Memory B cell (primary cell): ENCODE measurements around the gene KRT6B.

Experiments
- ATAC-seq: fragments of 150-1000 bp; cut with Tn5 transposase; 2 replicates; pipeline ENCODE4 v1.10.0; 2021; ENCODE audit warnings: low read depth, mild to moderate bottlenecking, moderate library complexity
- DNase-seq, 2 donors: peaks; one replicate each; pipeline ENCODE4 v3.0.0; 2022; ENCODE audit warnings: low spot score in 2 of 2
- H3K27ac Mint-ChIP-seq: one replicate; pipeline ENCODE4 v1.8.0; 2022; ENCODE audit warnings: mild to moderate bottlenecking, moderate library complexity, mixed read lengths
- H3K27me3 Mint-ChIP-seq: one replicate; pipeline ENCODE4 v1.8.0; 2022; ENCODE audit warnings: mixed read lengths
- H3K36me3 Mint-ChIP-seq: one replicate; pipeline ENCODE4 v1.8.0; 2022; ENCODE audit warnings: mild to moderate bottlenecking, mixed read lengths
- H3K4me1 Mint-ChIP-seq: one replicate; pipeline ENCODE4 v1.8.0; 2022; ENCODE audit warnings: mixed read lengths
- H3K4me3 Mint-ChIP-seq: one replicate; pipeline ENCODE4 v1.8.0; 2022; ENCODE audit warnings: mild to moderate bottlenecking, moderate library complexity, mixed read lengths
- H3K9me3 Mint-ChIP-seq: one replicate; pipeline ENCODE4 v1.8.0; 2022; ENCODE audit warnings: mixed read lengths

Gene KRT6B

GRCh38 chr12:52436828-52437474 is 15.0 kb downstream of the KRT6B start:
- Mint-ChIP-seq H3K36me3 (no peaks in the 10 kb centered on the region), H3K4me1 (no peaks in the 10 kb centered on the region), H3K27me3 (peaks cover 7% of the 10 kb centered on the region), H3K27ac (no peak overlapping the region), H3K9me3 (no peaks in the 10 kb centered on the region), H3K4me3 (no peak overlapping the region)
- ATAC-seq (no peak), DNase-seq (no peak)

- no peak for ATAC-seq
Observed at GRCh38 chr12:52436000-52436827, 15.7 kb downstream of the KRT6B start.

DNA sequence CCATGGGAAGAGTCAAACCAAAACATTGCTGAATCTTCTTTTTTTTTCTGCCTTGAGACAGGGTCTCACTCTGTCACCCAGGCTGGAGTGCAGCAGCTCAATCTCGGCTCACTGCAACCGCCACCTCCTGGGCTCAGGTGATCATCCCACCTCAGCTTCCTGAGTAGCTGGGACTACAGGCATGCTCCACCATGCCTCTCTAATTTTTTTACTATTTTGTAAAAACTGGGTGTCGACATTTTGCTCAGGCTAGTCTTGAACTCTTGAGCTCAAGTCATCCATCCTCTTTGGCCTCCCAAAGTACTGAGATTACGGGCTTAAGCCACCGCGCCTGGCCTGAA is 16.3 kb downstream of the KRT6B start:
- Mint-ChIP-seq H3K27ac (no peak overlapping the region), H3K36me3 (no peaks in the 10 kb centered on the region), H3K9me3 (no peaks in the 10 kb centered on the region), H3K27me3 (peaks cover 7% of the 10 kb centered on the region), H3K4me3 (no peak overlapping the region), H3K4me1 (no peaks in the 10 kb centered on the region)
- no peak for DNase-seq
- ATAC-seq = no peak

More at GRCh38 chr12:52436000-52436827, 15.7 kb downstream of the KRT6B start:
- no peaks in the 10 kb centered on the region for H3K9me3 Mint-ChIP-seq
- no peak overlapping the region for H3K27ac Mint-ChIP-seq
- H3K4me3 Mint-ChIP-seq = no peak overlapping the region
- H3K4me1 Mint-ChIP-seq = no peaks in the 10 kb centered on the region
- peaks cover 7% of the 10 kb centered on the region for H3K27me3 Mint-ChIP-seq
- no peak for DNase-seq
- H3K36me3 Mint-ChIP-seq = no peaks in the 10 kb centered on the region

GRCh38 chr12:52434760-52435530 is 17.0 kb downstream of the KRT6B start:
- ATAC-seq = no peak
- no peak overlapping the region for H3K4me3 Mint-ChIP-seq
- H3K36me3 Mint-ChIP-seq = no peaks in the 10 kb centered on the region
- H3K4me1 Mint-ChIP-seq = no peaks in the 10 kb centered on the region
- no peaks in the 10 kb centered on the region for H3K9me3 Mint-ChIP-seq
- DNase-seq = no peak
- no peak overlapping the region for H3K27ac Mint-ChIP-seq
- peaks cover 7% of the 10 kb centered on the region for H3K27me3 Mint-ChIP-seq

GRCh38 chr12:52434081-52434733 is 17.7 kb downstream of the KRT6B start, which contains the start of gene KRT75:
Gene KRT75, minus strand, starts transcription at chr12:52434371. Its CDS starts 67 bp downstream, at chr12:52434304.
- Mint-ChIP-seq H3K9me3 (no peaks in the 10 kb centered on the region), H3K4me3 (no peak within 1 kb of the TSS), H3K4me1 (no peaks in the 10 kb centered on the region), H3K27ac (no peak within 1 kb of the TSS), H3K27me3 (peaks cover 7% of the 10 kb centered on the region), H3K36me3 (no peaks in the 10 kb centered on the region)
- ATAC-seq (no peak), DNase-seq (no peak)

GRCh38 chr12:52433501-52434080 is 18.4 kb downstream of the KRT6B start:
- no peaks in the 10 kb centered on the region for H3K4me1 Mint-ChIP-seq
- H3K36me3 Mint-ChIP-seq = no peaks in the 10 kb centered on the region
- no peaks in the 10 kb centered on the region for H3K9me3 Mint-ChIP-seq
- peaks cover 8% of the 10 kb centered on the region for H3K27me3 Mint-ChIP-seq
- no peak overlapping the region for H3K4me3 Mint-ChIP-seq
- H3K27ac Mint-ChIP-seq = no peak overlapping the region
- ATAC-seq (no peak), DNase-seq (no peak)

DNA sequence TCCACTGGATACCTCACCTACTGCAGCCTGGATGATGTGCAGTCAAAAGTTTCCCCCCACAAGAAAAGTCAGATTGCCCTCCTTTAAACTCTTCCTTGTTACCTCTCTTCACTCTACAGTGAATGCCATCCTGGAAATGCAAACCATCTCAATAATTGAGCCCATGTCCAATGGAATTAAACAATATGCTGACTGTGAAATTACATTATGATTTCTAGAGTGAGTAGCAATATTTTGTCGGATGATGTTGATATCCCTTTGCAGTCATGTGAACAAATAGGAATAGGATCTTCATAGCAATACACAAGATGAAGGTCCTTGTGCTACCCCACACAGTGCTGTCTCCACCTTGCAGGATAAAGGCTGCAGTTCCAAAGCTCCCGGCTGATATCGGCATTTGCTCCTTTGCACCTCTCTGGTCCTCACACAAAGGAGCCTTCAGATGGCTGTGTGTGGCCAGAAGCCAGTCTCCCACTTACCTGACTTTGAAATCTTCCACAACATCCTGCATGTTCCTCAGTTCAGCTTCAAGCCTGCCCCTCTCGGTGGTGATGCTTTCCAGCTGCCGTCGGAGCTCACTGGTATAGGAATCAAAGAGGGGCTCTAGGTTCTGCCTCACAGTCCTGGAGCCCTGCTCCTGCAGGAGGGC is 19.3 kb downstream of the KRT6B start:
- peaks cover 10% of the 10 kb centered on the region for H3K27me3 Mint-ChIP-seq
- DNase-seq (no peak), ATAC-seq (no peak)
- H3K27ac Mint-ChIP-seq = no peak overlapping the region
- H3K4me1 Mint-ChIP-seq = no peaks in the 10 kb centered on the region
- no peaks in the 10 kb centered on the region for H3K9me3 Mint-ChIP-seq
- no peak overlapping the region for H3K4me3 Mint-ChIP-seq
- H3K36me3 Mint-ChIP-seq = no peaks in the 10 kb centered on the region

- DNase-seq (no peak), ATAC-seq (no peak)
- no peak overlapping the region for H3K27ac Mint-ChIP-seq
- no peaks in the 10 kb centered on the region for H3K9me3 Mint-ChIP-seq
- H3K4me1 Mint-ChIP-seq = no peaks in the 10 kb centered on the region
- H3K27me3 Mint-ChIP-seq = peaks cover 14% of the 10 kb centered on the region
- no peaks in the 10 kb centered on the region for H3K36me3 Mint-ChIP-seq
- H3K4me3 Mint-ChIP-seq = no peak overlapping the region
Observed at GRCh38 chr12:52428121-52428520, 23.8 kb downstream of the KRT6B start.

GRCh38 chr12:52427083-52427482 is 24.9 kb downstream of the KRT6B start:
- ATAC-seq = no peak

GRCh38 chr12:52426034-52426433 is 25.9 kb downstream of the KRT6B start:
- Mint-ChIP-seq H3K4me3 (no peak overlapping the region), H3K4me1 (no peaks in the 10 kb centered on the region), H3K36me3 (no peaks in the 10 kb centered on the region), H3K9me3 (no peaks in the 10 kb centered on the region), H3K27ac (no peak overlapping the region), H3K27me3 (peaks cover 18% of the 10 kb centered on the region)
- ATAC-seq (no peak), DNase-seq (no peak)

More at GRCh38 chr12:52427083-52427482, 24.9 kb downstream of the KRT6B start:
- Mint-ChIP-seq H3K36me3 (no peaks in the 10 kb centered on the region), H3K27ac (no peak overlapping the region), H3K4me3 (no peak overlapping the region), H3K9me3 (no peaks in the 10 kb centered on the region), H3K4me1 (no peaks in the 10 kb centered on the region), H3K27me3 (peaks cover 18% of the 10 kb centered on the region)
- DNase-seq = no peak

DNA sequence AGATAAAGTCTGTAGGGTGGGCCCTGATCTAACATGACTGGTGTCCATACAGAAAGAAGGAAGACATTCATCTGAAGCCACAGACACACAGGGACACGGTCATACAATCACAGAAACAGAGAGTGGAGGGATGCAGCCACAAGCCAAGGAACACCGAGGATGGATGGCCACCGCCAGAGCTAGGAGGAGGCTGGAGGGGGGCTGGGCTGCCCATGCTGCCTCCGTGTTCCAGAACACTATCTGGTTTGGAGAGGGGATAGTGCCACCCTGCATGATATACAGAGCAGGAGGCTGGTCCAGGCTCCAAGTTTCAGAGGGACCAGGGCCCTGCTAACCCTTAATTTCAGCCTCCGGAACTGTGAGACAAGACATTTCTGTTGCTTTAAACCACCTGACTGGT is 26.5 kb downstream of the KRT6B start:
- Mint-ChIP-seq H3K4me1 (no peaks in the 10 kb centered on the region), H3K27me3 (peaks cover 18% of the 10 kb centered on the region), H3K36me3 (no peaks in the 10 kb centered on the region), H3K9me3 (no peaks in the 10 kb centered on the region), H3K27ac (no peak overlapping the region), H3K4me3 (no peak overlapping the region)
- no peak for DNase-seq
- no peak for ATAC-seq

GRCh38 chr12:52423661-52424500 is 28.1 kb downstream of the KRT6B start:
- no peaks in the 10 kb centered on the region for H3K36me3 Mint-ChIP-seq
- no peak for DNase-seq
- H3K4me1 Mint-ChIP-seq = peaks cover 4% of the 10 kb centered on the region
- no peak for ATAC-seq
- no peak overlapping the region for H3K4me3 Mint-ChIP-seq
- no peak overlapping the region for H3K27ac Mint-ChIP-seq
- H3K9me3 Mint-ChIP-seq = no peaks in the 10 kb centered on the region
- H3K27me3 Mint-ChIP-seq = peaks cover 21% of the 10 kb centered on the region
